T47D (cell line): Measurements from ENCODE around the gene NME9.

Source experiments
- DNase-seq, 2 experiments: peaks; one replicate each; pipeline versions ENCODE4 v3.0.0 to v3.0.0-alpha.2; 2011 to 2012; ENCODE audit warnings: low read depth in 1 of 2, low spot score in 1 of 2
- JUND ChIP-seq: IDR thresholded peaks from 2 replicates; pipeline ENCODE4 v1.6.1; 2012; ENCODE audit warnings: low read depth
- in situ Hi-C: cut with HindIII; loops from 2 replicates; pipeline ENCODE4 v1.10.0; 2016; ENCODE audit warnings: low sequenced_read_pairs, low pct_unique_long_range_greater_than_20kb

NME9 gene

DNA sequence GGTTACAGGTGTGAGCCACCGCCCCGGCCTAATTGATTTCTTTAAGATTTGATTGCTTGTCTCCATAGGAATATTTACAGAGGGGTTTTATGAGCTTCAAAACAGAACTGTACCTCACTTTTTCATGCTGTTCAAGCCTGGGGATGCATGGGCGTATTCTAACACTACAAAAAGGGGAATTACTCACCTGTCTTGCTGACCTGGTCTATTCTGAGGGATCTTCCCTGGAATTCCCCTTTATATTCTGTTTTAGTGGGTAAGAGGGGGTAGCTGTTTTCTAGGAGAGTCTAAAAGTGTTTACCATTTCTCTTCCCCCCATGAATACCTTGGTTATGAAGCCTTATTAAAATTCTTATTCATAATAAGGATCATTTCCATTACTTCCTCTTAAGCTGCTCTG lies 48.1 kb downstream of the NME9 start:
- no peak for DNase-seq
- in situ Hi-C loops: no loop called here
- TF ChIP-seq JUND: no peak

DNA sequence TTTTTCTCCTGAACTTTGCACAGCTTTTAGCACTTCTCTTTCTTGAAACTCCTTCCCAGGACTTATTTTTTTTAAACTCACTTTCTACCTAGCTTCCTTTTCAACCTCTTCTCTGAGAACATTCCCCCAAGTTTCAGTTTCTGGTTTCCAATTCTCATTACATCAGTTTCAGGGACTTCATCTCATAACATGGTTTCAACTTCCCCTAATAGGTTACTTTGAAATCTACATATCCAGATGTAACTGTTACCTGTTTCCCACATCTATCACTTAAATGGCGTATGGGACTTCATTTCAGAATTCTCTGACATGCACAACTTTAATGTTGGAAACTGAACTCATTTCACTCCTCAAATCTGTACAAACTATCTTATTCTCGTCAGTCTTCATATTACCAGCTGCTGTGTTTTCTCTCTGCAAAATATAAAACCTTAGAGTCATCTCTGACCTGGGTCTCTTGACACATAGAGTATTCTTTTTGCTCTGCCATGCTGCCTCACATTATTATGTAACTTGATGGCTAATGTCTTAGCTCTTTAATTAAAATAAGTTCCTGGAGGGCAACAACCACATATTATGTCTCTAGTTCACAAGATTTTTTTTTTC lies 58.4 kb downstream of the NME9 start:
- in situ Hi-C loops: no loop called here
- no peak for TF ChIP-seq JUND
- no peak for DNase-seq

DNA sequence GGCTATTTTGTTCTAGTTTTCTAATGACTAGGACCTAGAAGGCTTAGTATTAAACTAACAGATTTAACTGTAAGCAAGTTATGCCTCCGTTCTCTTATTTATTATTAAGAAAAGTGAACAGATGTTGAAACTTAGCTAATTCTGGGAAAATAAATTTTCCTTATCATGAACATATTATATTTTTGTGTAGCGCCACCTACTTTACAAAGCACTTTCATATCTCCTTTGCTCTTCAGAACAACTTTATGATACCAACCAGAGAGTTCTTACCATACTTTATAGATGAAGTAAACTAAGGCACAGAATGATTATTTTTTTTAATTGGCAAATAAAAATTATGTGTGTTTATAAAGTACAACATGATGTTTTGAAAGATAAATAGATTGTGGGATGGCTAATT lies 59.4 kb downstream of the NME9 start:
- in situ Hi-C loops: no loop called here
- no peak for TF ChIP-seq JUND
- DNase-seq: no peak

DNA sequence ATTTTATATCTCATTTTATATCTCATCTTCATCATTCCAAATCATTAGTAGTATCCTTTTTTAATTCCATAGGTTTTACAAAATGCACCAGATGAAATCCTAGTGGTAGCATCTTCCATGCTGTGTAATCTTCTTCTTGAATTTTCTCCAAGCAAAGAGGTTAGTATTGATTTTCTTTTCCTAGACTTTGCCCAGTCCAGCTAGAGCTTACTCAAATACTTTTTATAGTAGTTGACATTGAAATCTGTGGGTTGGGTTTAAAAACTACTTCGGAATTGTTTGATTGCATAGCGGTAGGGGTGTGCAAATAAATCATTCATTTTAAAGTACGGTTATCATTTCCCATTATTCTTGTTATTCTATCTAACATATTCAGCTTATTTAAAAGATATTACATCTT lies 62.6 kb downstream of the NME9 start:
- TF ChIP-seq JUND: no peak
- in situ Hi-C loops: no loop called here
- no peak for DNase-seq

DNA sequence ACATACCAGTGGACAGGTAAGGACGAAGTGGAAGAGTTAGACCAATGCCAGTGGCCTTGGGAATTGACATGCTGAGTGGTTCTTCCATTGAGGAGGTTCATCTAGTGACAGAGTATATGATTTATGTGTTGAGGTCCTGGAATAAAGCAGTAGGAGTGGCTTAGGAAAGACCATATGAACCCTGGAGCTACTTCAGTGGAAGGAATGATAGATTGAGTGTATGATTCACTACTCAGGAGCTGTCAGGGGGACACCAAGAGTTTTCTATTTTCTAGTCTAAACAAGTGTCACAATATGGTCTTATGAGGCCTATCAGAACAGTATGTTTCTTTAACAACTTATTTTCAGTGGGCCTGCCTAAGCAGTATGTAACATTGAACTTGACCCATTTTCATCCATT lies 63.9 kb downstream of the NME9 start:
- in situ Hi-C loops: no loop called here
- DNase-seq: no peak
- no peak for TF ChIP-seq JUND

DNA sequence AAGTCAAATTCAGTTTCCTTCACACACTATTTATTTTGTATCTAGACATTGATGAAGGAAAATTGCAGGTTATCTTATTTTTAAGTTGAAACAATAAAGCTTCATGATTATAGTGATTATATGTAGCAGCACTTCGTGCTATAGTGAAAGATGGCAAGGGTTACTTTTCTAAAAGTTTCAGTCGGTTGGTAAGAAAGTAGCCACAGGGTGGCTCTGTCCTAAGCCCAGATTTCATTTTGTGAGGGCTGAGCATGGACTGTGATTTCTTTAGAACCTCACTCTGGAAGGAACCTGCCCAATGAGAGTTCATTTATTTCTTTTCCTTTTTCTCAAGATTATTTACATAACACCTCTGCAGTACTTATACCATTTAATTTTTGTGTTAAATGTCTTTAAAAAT lies 66.5 kb downstream of the NME9 start:
- peak in 1 of 2 experiments; percentile 29 for DNase-seq
- in situ Hi-C loops: no loop called here
- TF ChIP-seq JUND: no peak

DNA sequence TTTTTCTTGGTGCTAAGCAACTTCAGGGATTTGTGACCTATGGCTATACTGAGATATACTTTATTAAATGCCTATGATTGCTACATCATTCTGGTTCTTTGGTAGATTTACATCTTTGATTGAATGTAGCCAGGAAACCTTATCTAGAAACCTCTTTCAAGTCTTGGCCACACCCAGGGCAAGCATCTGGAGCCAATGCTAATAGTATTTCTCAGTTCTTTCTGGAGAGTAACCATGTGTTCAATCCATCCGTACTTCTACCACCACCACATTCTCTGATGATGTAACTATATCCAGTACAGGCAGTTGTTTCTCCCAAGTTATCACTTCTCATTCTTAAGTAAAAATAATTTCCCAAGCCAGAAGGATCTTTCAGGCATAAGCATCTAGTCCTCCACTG lies 69.0 kb downstream of the NME9 start:
- no peak for DNase-seq
- TF ChIP-seq JUND: no peak
- in situ Hi-C loops: no loop called here

DNA sequence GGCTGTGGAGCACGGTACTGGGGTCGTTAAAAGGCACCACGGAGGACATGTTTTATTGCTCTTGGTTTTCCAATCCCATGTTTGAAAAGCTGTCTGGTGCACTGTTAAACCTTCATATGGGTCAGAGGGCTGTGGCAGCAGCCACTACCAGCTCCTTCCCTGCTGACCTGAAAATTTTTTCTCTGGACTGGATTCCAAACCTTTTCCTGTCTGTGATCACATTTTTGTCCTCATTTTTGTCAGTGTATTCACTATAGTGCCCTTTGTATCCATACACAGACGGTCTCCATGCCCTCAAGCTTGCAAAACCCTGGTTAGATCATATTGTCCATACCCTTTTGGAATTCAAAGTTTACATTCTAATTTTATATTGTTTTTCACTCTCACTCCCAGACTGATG lies 70.5 kb downstream of the NME9 start:
- in situ Hi-C loops: no loop called here
- DNase-seq: no peak
- TF ChIP-seq JUND: no peak

DNA sequence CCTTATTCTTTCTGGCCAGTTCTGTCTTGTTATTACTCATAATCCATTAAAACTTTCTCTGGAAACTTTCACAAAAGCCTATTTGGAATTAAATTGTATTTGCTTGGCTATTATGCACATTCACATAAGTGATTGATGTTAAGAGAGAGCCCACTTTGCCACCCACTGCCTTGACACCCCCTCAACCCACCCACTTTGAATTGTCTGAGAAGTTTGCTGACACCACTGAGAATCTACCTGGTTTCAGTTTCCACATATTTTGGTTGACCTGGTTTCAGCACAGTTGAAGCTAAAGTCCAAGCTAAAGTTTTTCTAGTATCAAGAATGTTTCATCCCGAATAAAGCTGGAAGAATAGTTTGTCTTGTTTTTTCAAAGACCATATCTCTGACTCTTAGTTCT lies 71.7 kb downstream of the NME9 start:
- DNase-seq: no peak
- in situ Hi-C loops: no loop called here
- TF ChIP-seq JUND: no peak

DNA sequence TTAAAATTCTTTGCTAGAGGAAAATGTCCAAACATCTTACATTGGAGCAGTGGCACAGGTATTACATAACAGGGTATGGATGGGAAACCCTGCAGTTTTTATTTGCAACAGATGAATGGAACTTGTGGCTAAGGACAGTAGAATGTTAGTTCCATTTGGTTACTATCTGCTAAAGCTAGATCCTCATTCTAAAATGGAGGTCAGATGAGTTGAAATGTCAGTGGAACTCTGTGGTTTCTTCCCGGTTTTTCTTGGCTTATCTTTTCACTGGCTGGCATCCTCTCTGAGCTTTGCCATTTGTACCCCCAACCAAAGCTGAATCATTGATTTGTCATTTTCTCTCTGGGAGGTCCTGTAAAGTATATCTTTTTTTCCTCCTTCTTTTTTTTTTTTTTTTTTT lies 73.6 kb downstream of the NME9 start:
- no peak for TF ChIP-seq JUND
- no peak for DNase-seq
- in situ Hi-C loops: no loop called here

DNA sequence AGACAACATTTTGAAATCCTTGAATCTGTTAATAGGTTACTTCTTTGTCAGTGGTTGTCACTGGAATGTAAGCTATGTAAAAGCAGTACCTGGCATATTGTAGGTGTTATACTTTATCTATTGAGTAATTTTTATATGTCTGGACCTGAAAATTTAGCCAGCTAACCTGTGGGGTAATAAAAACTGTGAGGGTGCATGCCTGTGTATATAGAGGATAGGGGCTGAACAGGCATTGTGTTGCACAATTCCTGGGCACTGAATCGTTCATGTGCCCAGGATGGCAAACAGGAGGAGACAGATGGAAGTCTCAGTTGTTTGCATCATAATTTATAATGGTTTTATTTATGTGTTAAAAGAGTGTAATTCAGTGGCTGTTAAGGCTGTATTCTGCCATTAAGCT lies 75.4 kb downstream of the NME9 start:
- in situ Hi-C loops: no loop called here
- TF ChIP-seq JUND: no peak
- no peak for DNase-seq

DNA sequence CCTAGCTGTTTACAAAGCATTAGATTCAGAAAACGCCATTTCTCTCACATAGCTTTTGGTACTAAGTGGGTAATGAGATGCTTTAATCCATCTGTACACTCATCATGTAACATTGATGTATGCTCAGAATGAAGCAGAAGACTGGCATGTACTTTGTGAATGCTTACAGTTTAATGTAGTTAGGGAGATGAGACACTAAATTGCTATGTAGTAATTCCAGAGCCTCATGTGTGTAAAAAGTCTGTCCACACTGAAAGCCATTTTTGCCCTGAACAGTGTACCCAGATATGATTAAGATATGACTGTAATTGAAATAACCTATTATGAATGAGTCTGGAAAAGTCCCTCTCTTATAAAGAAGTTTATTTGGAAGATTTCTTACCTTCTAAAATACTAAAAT lies 76.0 kb downstream of the NME9 start:
- in situ Hi-C loops: no loop called here
- no peak for TF ChIP-seq JUND
- no peak for DNase-seq
